NCI-H2029 (cell line): ENCODE data around the gene SDF2L1.

Source experiments
- DNase-seq: peaks from one replicate; lab custom pipeline; 2025; lab: John Stamatoyannopoulos, UW

Gene SDF2L1

GRCh38 chr22:21622011-21622918, 19.8 kb upstream of the SDF2L1 start:
- no peak for DNase-seq

GRCh38 chr22:21622919-21623647, 19.0 kb upstream of the SDF2L1 start:
- no peak for DNase-seq

GRCh38 chr22:21623648-21623970, 18.5 kb upstream of the SDF2L1 start:
- no peak for DNase-seq

- DNase-seq = no peak
Observed at GRCh38 chr22:21624120-21624879, 17.8 kb upstream of the SDF2L1 start.

- DNase-seq = no peak
Observed at GRCh38 chr22:21624880-21625791, 17.0 kb upstream of the SDF2L1 start.

- DNase-seq = no peak
Observed at GRCh38 chr22:21626073-21626734, 15.9 kb upstream of the SDF2L1 start.

- no peak for DNase-seq
Observed at GRCh38 chr22:21626735-21627469, 15.2 kb upstream of the SDF2L1 start.

GRCh38 chr22:21628386-21629254, 13.5 kb upstream of the SDF2L1 start:
- DNase-seq = no peak

GRCh38 chr22:21629255-21630149, 12.6 kb upstream of the SDF2L1 start, which contains the start of gene YDJC:
Gene YDJC, minus strand, starts transcription at chr22:21630022. Its CDS starts 8 bp downstream, at chr22:21630014.
- DNase-seq = peak; percentile 90

GRCh38 chr22:21631025-21631424, 11.1 kb upstream of the SDF2L1 start:
- no peak for DNase-seq

GRCh38 chr22:21632237-21632895, 9.7 kb upstream of the SDF2L1 start, which contains the start of gene CCDC116:
Gene CCDC116, plus strand, starts transcription at chr22:21632760. Its CDS starts 422 bp downstream, at chr22:21633182.
- DNase-seq = peak; percentile 86

- no peak for DNase-seq
Observed at GRCh38 chr22:21632931-21633330, 9.2 kb upstream of the SDF2L1 start.

GRCh38 chr22:21633481-21633880, 8.6 kb upstream of the SDF2L1 start:
- DNase-seq = no peak

- no peak for DNase-seq
Observed at GRCh38 chr22:21634081-21634480, 8.0 kb upstream of the SDF2L1 start.

- DNase-seq = no peak
Observed at GRCh38 chr22:21634844-21635243, 7.3 kb upstream of the SDF2L1 start.

- DNase-seq = no peak
Observed at GRCh38 chr22:21635771-21636510, 6.2 kb upstream of the SDF2L1 start.
